ENCODE results near the gene AKT1S1. TPM values are rescaled to one million over a fixed set of nuclear protein-coding genes. Genes with fewer than 3 reads are reported as not detected.

The AKT1S1 gene
- total and polyA plus RNA-seq, 2 of the 13 experiments (the other 11 are each of a cell fraction or from before 2014, with no cell fraction given): 13.5 to 27.8 TPM

- TF ChIP-seq RBFOX2 (IDR thresholded peaks at IDR 0.05; ENCODE audit: low read depth, low read length): peak; percentile 61
- TF ChIP-seq ZFP62 (CRISPR knock-in tag; IDR thresholded peaks at IDR 0.05): no peak
- ATAC-seq: no peak
- no peak for FAIRE-seq
- 100% methylated on average over 3 of the region's 17 CpGs for WGBS (ENCODE audit: low lambda C conversion rate)
- no peak overlapping the region for H3K9ac ChIP-seq (ENCODE audit: insufficient read depth, low read depth, low read length)
- H3K4me2 ChIP-seq (ENCODE audit: low read depth, low read length): no peak overlapping the region
- no peak overlapping the region for H2AFZ ChIP-seq (ENCODE audit: low read length)
- H3K27me3 ChIP-seq (ENCODE audit: control insufficient read depth in 1 of 2, insufficient read depth in 2 of 2, low read length in 2 of 2): no peaks in the 10 kb centered on the region; a peak in 1 of 5 replicates
- no peaks in the 10 kb centered on the region for H3K9me3 ChIP-seq (ENCODE audit: low read length)
- in situ Hi-C loops (cut with HindIII; ENCODE audit: extremely low pct_ligation_motif_present, low pct_unique_long_range_greater_than_20kb): no loop called here
- DNase-seq (ENCODE audit: low spot score): no peak
- no peak overlapping the region for H3K4me3 ChIP-seq (replicated peaks in 1 of 3; ENCODE audit: insufficient read depth in 1 of 3, low read depth in 2 of 3, low read length in 3 of 3)
- BruUV-seq (replicated peaks): no TSS peak
- peaks cover 21% of the 10 kb centered on the region for H3K4me1 ChIP-seq (ENCODE audit: insufficient read depth, low read length)
- CTCF ChIA-PET (ENCODE audit: low intra/inter-chr PET ratio, low total read pairs): no interaction called here
- no peak overlapping the region for H3K27ac ChIP-seq (ENCODE audit: extremely low read length, insufficient read depth, low read length)
- POLR2A ChIA-PET: interaction anchor here (1.0 kb wide), 1 partner anchor 12 kb away, joined by 3 read pairs; no protein-coding TSS in a partner anchor
- peaks cover 14% of the 10 kb centered on the region for H3K79me2 ChIP-seq (ENCODE audit: insufficient read depth, low read length)
- intact Hi-C loops (cut with micrococcal nuclease; ENCODE audit: unreplicated experiment): no loop called here
- peaks cover 5% of the 10 kb centered on the region for H4K20me1 ChIP-seq (ENCODE audit: insufficient read depth, low read length)
- peaks cover 23 to 62% of the 10 kb centered on the region in 2 experiments for H3K36me3 ChIP-seq (replicated peaks in 1 of 2; ENCODE audit: control insufficient read depth in 1 of 2, insufficient read depth in 2 of 2, low read length in 2 of 2)
Measured at GRCh38 chr19:49881186-49881585, 4.0 kb upstream of the AKT1S1 start.

GRCh38 chr19:49880162-49880869, 3.2 kb upstream of the AKT1S1 start:
- Histone ChIP-seq H3K4me3 (replicated peaks in 1 of 3; ENCODE audit: insufficient read depth in 1 of 3, low read depth in 2 of 3, low read length in 3 of 3) (no peak overlapping the region), H3K9me3 (ENCODE audit: low read length) (no peaks in the 10 kb centered on the region), H3K27me3 (ENCODE audit: control insufficient read depth in 1 of 2, insufficient read depth in 2 of 2, low read length in 2 of 2) (no peaks in the 10 kb centered on the region; a peak in 1 of 5 replicates), H3K4me2 (ENCODE audit: low read depth, low read length) (no peak overlapping the region), H3K4me1 (ENCODE audit: insufficient read depth, low read length) (peaks cover 24% of the 10 kb centered on the region), H3K9ac (ENCODE audit: insufficient read depth, low read depth, low read length) (no peak overlapping the region), H3K36me3 (replicated peaks in 1 of 2; ENCODE audit: control insufficient read depth in 1 of 2, insufficient read depth in 2 of 2, low read length in 2 of 2) (peaks cover 23 to 62% of the 10 kb centered on the region in 2 experiments), H2AFZ (ENCODE audit: low read length) (no peak overlapping the region), H3K27ac (ENCODE audit: extremely low read length, insufficient read depth, low read length) (no peak overlapping the region), H3K79me2 (ENCODE audit: insufficient read depth, low read length) (peaks cover 23% of the 10 kb centered on the region), H4K20me1 (ENCODE audit: insufficient read depth, low read length) (peaks cover 5% of the 10 kb centered on the region)
- ATAC-seq: no peak
- no peak for DNase-seq (ENCODE audit: low spot score)
- intact Hi-C loops (cut with micrococcal nuclease; ENCODE audit: unreplicated experiment): no loop called here
- TF ChIP-seq ZNF260 (CRISPR knock-in tag; IDR thresholded peaks at IDR 0.05; ENCODE audit: borderline replicate concordance, low read depth) (0 out of 2 replicates have a peak, but pooled peaks have one; percentile 39), ZNF709 (CRISPR knock-in tag; IDR thresholded peaks at IDR 0.05) (no peak), RBM22 (optimal IDR thresholded peaks at IDR 0.05; ENCODE audit: low read length) (no peak), MEIS2 (CRISPR knock-in tag; IDR thresholded peaks at IDR 0.05) (no peak)
- no peak for FAIRE-seq
- POLR2A ChIA-PET: interaction anchor here (1.0 kb wide), 1 partner anchor 11 kb away, joined by 3 read pairs; no protein-coding TSS in a partner anchor
- 100% methylated on average over 5 of the region's 10 CpGs for WGBS (ENCODE audit: low lambda C conversion rate)
- no TSS peak for BruUV-seq (replicated peaks)
- in situ Hi-C loops (cut with HindIII; ENCODE audit: extremely low pct_ligation_motif_present, low pct_unique_long_range_greater_than_20kb): no loop called here
- CTCF ChIA-PET (ENCODE audit: low intra/inter-chr PET ratio, low total read pairs): no interaction called here
